LNCAP (cell line): Measurements from ENCODE around the gene OPALIN.

ENCODE experiments used
- CTCF ChIP-seq: fragments of 450-650 bp; IDR thresholded peaks from 2 replicates; pipeline ENCODE4 v1.5.1; 2017; ENCODE audit warnings: mild to moderate bottlenecking

The OPALIN gene

GRCh38 chr10:96397902-96398301 lies 39.1 kb upstream of the OPALIN start:
- no peak for TF ChIP-seq CTCF

GRCh38 chr10:96395931-96396877 lies 37.4 kb upstream of the OPALIN start:
- TF ChIP-seq CTCF, result peak; percentile 91

GRCh38 chr10:96390460-96390864 lies 31.7 kb upstream of the OPALIN start:
- TF ChIP-seq CTCF, result no peak

- TF ChIP-seq CTCF, result no peak
These were observed 31.0 kb upstream of the OPALIN start for GRCh38 chr10:96389785-96390184.

- no peak for TF ChIP-seq CTCF
These were observed 28.8 kb upstream of the OPALIN start for GRCh38 chr10:96387601-96388000.

- no peak for TF ChIP-seq CTCF
These were observed 28.4 kb upstream of the OPALIN start for GRCh38 chr10:96387161-96387560.

GRCh38 chr10:96384506-96384905 lies 25.7 kb upstream of the OPALIN start:
- no peak for TF ChIP-seq CTCF
